NOMO-1 treated with DMSO at 0.1 percent for 48 hours (cell line): ENCODE data around the gene LRRC4.

Source experiments
- DNase-seq: peaks from one replicate; lab custom pipeline; 2025; ENCODE audit not compliant: unreplicated experiment; lab: John Stamatoyannopoulos, UW

Gene LRRC4

DNA sequence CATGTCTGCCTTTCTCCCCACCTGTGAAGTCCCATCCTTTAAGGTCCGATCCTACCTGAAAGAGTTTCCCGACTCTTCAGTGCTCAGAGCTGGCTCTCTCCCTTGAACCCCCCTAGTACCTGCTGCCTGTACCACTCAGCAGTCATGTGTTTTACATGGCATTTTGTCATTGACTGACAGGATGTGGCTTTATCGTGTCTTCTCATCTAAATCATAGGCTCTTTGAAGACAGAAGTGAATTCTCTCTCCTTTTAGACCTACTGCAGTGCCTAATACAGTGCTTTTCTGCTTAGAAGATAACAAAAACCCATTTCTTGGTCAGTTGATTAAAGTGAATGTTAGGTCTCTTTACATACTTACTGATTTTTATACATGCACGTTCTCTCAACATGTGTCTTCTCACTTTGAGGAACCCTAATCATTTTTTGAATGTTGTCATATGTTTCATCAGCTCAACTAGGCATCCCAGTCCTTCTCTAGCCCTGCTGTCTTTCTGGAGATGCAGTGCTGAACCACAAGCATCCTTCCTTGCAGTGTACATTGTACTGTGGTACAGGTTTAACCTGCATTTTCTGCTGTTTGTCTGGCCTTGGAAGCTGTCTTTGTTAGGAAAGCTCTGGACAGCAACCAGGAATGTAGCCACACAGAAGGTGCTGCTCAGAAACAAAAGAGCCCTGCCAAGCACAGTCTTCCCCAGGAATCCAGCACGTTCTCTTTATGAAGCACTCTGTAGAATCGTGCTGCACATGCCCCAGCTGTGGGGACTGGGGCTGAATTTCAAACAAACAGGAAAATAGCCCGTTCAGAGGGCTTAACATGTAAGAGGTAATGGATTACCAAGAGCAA is 28.1 kb upstream of the LRRC4 start:
- no peak for DNase-seq

DNA sequence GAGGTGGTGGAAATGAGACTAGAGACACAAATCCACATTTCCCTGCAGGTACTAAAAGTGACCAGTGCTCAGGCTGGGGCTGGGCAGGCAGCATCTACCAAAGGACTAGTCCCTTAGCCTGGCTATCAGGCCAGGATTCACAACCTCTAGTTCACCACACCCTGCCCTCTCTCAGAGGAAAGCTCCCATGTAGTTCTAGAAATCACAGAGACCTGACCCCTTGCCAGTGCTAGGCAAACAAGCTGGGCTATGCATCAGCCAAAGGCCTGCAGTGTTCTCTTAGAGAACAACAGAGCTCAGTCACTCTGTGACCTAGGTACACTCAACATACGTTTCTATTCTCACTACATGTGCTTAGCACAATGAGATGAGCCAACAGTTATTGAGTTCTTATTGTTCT is 26.7 kb upstream of the LRRC4 start:
- no peak for DNase-seq

DNA sequence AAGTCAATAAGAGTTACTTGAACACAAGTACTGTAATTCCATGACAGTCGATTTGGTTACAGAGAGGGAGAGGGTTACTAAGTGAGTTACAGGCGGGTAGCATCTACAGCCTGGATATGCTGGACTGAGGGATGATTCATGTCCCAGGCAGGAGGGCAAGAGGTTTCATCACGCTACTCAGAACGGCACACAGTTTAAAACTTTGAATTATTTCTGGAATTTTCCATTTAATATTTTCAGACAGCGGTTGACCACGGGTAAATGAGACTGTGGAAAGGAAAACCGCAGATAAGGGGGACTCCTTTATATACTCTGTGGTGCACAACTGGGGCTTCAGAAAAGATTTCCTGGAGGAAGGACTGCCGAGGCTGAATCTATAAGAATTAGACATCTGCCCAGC is 25.7 kb upstream of the LRRC4 start:
- no peak for DNase-seq

DNA sequence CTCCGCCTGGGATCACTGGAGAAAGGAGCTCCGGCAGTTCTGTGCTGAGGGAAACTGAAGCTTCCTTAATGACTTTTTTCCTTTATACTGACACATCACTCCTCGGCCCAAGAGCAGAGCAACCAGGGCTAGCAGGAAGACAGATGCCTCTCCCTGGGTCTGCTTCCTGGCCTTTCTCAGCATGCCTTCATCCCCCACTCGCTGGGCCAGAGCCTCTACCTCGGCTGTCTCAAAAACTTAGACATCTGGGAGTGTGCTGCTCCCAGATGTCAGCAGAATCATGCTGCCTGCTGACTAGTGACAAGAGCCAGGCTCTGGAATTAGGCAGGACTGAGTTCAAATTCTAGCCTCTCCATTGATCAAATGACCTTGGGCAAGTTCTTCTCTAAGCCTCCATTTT is 24.4 kb upstream of the LRRC4 start:
- DNase-seq, result no peak

DNA sequence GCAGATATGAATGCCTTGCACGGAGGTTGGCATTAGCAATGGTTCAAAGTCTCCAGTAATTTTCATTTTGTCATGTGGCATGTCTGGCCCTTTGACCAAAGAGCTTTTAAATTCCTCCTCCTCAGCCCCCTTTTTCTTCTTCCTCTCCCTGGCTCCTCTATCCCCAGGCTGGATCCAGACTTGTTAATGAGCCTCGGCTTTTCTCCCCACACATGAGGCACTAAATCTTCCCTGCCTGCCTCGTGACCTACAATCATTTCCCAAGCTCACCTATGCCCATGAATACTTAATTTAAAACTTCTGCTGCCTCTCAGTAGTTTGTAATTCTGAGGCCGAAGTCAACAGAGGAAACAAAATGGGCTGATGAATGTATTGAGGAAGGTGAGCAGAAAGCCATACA is 23.3 kb upstream of the LRRC4 start:
- DNase-seq, result no peak

DNA sequence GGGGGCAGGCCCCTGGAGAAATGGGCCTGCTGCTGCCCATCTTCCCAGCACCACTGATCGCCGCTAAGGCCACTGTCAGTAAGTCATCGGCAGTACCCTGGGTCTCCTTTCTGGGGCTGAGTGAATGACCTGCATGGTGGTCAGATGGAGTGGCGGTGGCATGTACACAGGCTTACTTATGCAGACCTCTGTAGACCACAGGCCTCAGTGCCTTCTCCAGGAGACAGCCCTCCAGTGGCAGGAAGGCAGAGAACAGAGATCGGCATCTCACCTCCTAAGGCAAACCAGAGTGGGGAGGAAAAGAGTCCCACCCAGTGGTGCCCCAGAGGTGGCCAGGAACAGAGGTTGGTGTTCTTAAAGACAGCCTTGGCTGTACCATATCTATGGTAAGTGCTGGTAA is 22.8 kb upstream of the LRRC4 start:
- no peak for DNase-seq

DNA sequence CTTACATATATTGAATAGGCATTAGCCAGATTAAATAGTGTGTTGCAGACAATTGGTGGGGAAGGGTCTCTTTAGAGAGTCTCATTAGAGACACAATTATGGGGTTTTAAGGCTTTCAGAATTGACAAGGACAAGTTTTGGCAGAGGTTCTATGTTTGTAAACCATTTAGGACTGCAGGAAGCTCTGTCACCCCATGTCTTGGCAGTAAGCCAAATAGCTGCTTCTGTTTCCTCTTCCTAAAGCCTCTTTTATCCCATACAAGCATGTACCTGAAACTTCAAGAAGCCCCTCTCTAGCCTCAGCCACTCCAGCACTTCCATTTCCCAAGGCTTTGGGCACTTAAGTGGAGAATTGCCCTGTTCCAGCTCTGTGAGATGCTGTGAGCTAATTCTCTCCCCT is 21.8 kb upstream of the LRRC4 start:
- peak; percentile 13 for DNase-seq

DNA sequence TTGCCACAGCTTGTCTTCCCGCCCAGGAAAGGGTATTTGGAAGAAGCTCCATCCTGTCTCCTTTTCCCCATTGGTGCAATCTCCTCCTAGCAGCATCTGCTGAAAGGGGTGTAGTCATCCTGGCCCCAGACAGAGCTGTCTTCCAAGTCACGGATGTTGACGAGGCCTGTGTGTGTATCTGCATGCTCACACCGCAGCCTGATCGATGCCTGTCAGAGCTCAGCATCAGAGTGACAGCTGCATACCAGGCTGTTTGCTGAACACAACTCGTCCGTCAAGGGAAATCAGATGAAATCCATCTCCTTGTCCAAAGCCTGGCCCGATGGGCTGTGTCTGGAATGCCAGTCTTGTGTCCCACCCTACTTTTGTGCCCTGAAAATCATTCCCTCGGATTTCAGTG is 21.2 kb upstream of the LRRC4 start:
- DNase-seq, result no peak

DNA sequence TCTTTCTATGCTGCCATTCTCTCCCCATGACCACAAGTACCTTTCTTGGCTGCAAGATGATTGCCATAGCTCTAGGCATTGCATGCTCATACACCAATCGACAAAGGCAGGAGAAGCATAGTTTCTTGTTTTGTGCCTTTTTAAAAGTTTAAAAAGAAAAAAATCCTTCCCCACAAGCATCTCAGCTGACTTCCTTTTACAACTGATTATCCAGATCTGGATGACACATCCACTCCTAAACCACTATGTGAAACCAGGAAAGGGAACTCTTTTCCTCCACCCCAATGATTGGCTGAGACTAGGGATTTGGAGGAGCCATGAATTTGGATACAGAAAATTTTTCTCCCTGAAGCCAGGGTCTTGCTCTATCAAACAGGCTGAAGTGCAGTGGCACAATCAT is 14.5 kb upstream of the LRRC4 start:
- DNase-seq, result no peak

DNA sequence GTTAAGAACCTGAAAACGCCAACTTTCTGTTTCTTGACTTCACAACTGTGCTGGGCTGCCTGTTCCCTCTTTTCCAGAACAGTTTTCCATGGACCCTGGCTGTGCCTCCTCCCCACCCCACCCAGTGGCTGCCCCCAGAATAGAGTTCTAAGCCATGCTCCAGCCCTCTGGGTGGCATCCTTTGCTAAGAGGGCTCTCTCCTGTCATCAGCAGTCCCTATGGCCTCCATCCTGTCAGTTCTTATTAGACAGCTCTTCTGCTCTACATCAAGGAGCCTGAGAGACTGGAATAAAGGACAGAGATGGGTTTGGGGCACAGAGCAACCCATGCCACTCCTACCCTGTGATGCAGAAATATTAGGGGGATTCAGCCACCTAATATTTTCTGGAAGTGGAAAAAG is 13.9 kb upstream of the LRRC4 start:
- DNase-seq, result no peak

DNA sequence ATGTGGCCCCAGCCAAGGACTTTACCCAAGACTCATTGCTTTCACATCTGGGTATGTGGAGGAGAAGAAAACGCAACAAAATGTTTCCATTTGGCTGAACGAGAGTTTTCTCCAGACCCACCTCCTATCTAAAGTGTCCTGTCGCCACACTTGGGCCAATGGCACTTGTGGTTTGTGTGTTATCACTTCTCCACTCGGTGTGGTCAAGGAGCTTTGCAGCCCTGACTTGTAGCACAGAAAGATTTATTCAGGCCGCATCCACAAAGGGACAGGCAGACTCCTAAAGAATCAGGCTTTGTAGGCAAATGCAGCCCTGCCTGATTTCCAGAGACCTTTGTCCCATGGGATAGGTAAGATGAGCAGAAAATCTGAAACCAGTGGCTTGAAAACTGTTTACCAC is 12.8 kb upstream of the LRRC4 start:
- no peak for DNase-seq

DNA sequence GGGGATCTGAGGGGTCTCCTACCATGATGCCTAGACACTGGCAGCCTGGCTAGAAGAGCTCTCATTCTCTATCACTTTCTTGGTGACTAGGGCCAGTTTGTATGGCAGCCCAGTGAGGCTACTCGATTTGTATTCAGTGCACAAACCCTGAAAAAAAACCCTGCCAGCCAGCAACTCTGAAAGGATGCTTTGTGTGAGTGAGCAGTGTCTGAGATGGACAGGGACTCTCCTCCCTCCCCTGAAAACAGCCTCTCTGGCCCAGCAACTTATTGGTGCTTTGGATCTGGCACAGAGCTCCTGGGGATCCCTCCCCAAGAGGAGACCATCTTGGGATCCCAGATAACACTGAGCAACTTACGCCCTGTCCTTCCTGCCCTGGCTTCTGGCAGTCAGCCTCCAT is 10.8 kb upstream of the LRRC4 start:
- no peak for DNase-seq

DNA sequence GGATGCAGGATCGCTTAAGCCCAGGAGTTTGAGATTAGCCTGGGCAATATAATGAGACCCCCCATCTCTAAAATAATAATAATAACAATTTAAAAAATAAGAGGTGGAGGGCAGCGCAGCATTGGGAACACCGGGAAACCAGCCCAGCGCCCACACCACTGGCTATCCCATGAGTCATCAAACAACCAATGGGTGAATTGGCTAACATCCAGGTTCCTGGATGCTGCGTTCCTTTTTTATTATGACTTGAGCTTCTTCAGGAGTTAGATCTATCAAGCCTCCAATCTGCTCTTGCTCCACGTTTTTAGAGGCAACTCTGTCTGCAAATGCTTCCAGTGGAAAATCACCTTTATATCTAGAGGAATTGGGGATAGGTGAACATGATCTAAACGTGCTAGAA is 10.0 kb upstream of the LRRC4 start:
- DNase-seq, result no peak

DNA sequence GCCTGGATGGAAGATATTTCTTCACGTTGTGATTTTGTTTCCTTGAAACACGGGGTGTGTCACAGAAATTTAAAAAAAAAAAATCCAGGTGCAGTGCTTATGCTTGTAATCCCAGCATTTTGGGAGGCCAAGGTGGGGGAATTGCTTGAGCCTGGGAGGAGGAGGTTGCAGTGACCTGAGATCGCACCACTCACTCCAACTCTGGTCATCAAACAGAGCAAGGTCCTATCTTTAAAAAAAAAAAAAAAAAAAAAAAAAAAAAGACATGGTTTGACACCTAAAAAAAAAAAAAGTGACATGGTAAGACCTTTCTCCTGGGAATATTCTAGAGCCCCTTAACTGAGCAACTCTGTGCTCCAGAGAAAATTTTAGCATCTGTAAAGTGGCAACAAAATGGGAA is 9.0 kb upstream of the LRRC4 start:
- DNase-seq, result no peak

DNA sequence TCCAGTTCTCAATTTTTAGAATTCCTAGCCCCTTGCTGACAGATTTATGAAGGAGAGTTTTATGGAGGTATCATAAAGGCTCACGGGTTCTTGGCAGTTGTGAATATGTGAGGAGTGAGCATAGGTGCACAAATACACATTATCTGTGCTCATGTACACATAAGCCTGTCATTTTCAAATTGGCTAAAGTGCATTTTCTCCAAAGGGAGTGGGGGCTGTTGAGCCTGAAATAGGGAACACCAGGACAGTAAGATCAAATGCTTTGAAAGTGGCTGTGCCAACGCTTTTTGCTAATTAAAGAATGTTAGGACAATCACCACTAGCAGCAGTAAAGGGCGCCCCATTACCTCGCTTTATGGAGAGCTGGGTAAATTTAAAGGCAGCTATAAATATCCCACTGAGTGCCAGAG is 8.3 kb upstream of the LRRC4 start:
- no peak for DNase-seq

DNA sequence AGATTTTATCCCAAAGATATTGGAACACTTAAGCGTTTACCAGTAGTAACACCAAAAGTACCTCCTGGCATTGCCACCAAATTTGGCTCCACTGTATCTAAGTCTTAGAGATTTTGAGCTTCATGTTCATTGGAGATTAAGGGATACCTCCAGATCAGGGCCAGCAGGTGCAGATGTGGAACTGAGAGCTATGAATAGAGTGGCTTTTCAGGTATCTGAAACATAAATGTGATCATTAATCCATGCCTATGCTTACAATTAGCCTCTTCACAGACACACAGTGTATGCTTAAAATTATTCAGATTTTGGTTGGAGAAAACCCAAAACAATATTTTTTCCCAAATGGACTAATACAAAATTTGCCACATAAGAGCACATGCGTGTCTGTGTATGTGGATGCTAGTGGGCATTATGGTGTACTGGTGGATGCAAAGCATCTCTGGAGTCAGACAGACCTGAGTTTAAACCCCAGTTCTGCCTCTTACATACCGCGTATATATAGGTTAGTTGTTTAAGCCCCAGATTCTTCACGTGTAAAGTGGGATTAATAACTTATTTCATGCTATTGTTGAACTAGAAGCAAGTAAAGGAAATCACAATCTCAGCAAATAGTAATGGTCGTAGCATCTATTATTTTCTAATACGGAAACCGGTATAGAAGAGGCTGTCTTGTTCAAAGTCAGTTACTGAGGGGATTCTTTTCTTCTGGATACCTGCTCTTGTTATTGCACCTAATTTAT is 6.8 kb upstream of the LRRC4 start:
- DNase-seq, result no peak

DNA sequence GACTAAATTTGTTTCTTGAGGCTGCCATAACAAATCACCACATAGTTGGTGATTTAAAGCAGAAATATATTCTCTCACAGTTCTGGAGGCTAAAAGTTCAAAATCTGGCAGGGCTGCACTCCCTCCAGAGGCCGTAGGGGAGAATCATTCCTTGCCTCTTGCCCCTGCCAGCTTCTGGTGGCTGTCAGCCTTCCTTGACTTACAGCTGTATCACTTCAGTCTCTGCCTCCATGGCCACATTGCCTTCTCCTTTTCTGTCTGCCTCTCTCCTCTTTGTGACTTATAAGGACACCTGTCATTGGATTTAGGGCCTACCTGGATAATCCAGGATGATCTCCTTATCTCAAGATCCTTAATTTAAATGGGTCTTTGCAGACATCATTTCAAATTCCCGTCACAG is 5.8 kb upstream of the LRRC4 start:
- no peak for DNase-seq

DNA sequence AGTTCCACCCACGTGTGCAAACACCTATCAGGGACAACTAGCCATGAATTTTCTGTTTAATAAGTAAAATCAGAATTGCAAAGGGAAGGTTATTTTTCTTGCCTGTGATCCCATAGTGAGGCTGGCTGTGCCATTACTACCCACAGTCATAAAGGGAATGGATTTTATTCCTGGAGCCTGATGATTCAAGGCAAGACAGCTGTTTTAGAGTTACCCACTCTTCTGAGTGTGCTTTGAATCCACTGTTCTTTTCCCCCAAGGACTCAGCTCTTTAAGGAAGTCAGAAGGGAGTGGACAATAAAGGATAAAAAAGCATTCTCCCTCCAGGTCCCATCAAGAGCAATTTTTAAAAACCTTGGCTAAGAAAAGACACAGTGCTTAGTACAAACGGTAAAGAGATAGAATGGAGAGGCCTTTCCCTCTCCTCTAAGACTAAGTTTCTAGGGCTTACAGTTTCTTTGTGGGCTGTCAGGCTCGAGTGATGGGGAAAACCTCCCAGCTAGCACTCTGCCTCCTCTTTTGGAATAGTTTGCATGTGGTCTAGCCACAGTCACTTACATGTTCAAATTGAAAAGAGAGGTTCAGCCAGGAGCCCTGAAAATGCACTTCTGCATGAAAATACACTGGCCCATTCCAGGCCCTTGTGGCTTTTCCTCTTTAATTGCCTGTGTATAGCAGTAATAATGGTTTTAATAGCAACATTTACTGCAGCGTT is 5.1 kb upstream of the LRRC4 start:
- DNase-seq, result no peak

DNA sequence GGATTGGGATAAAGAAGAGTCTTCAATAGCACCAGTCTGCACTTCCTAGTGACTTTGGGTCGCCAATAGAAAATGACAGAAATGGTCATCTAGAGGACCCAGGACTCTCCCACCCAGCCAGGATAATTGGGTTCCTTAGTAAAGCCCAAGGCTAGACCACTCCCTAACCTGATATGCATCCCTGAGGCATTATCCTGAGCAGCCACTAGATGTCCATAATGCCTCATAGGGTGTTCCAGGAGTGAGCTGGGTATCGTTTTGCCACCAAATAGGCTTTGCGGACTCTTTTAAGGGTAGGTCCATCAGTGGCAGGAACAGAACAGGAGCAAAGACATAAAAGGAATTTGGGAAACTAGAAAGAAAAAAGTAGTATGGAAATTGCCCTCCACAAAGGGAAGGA is 4.5 kb upstream of the LRRC4 start:
- DNase-seq, result no peak

DNA sequence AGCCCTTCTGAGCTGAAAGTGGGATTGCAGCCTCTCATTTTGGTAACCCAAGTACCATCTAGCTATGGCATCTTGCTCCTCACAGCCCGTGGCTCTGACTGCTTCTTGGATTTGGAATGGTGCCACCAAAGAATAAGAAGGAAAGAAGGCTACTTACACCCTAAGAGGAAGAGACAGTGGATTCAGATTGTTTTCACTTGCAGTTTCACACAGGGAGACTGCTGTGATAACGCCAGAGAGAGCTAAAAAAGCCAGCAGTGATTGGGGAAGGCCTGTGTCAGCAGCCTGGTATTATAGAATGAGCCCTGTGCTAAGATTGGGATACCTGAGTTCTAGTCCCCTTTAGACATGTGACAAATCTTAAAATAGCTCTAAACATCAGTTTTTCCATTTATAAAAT is 3.6 kb upstream of the LRRC4 start:
- no peak for DNase-seq

DNA sequence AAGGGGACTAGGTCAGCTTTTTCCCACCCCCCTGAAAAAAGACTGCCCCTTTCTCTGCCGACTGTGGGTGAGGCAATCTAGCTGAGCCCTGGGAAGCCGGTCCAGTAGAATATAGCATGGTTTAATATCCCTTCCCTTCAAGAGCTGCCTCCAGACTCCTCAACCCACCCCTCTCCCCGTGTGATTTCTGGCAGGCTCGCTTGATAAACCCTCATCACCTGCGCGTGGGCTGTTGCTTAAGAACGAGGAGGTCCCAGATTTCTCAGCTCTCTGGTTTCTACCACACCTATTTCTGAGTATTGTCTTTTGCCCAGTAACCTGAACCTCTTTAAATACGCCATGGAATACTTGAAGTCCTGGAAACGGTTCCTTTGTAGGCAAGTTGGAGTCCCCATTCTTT is 2.0 kb upstream of the LRRC4 start:
- no peak for DNase-seq

DNA sequence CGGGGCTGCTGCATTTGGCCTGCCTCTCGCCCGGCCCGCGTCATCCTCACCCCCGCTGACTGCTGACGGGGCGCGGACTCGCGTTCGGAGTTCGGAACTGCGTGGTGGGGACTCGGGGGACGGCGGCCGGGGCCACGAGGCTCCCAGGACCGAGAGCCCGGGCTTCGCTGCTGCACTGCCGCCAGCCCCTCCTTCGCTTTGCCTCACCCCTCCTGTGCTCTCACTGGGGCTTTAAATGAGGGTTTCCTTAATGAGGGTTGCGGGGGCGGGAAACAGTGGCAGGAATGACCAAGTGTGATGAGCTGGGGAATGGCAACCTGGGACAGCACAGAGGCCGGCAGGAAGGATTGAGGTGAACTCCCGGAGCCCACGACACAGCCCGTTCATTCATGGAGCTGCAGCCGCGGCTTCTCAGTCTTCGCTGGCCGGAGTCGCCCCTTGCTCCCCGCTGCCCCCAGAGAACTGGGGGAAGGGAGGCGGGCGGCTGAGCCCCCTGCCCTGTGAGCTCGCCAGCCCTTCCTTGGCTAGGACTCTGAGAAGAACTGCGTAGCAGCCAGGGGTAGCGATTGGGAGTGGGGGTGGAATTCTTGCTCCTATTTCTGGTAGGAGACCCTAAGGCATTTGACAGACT is 1.5 kb upstream of the LRRC4 start:
- DNase-seq, result no peak
